Smooth muscle cell (in vitro differentiated cells): ENCODE results near the gene NDST4. TPM values are rescaled to one million over a fixed set of nuclear protein-coding genes. Genes with fewer than 3 reads are reported as not detected.

Experiments
- DNase-seq: peaks from one replicate; lab custom pipeline; 2025; ENCODE audit not compliant: unreplicated experiment; lab: John Stamatoyannopoulos, UW
- H2AFZ ChIP-seq: fragments of 200-600 bp; sonication (generic); 2 replicates; pipeline ENCODE4 v1.6.0; 2016; ENCODE audit warnings: antibody characterized with exemption, low read depth, mild to moderate bottlenecking
- H3F3A ChIP-seq: fragments of 200-600 bp; sonication (generic); 2 replicates; pipeline ENCODE4 v1.6.0; 2017; ENCODE audit warnings: antibody characterized with exemption, low read depth
- H3K27ac ChIP-seq: fragments of 200-600 bp; sonication (generic); 2 replicates; pipeline ENCODE4 v1.5.1; 2016; ENCODE audit warnings: low read depth, mild to moderate bottlenecking
- H3K27me3 ChIP-seq: fragments of 200-600 bp; sonication (generic); 2 replicates; pipeline ENCODE4 v1.6.1; 2016; ENCODE audit warnings: low read depth, mild to moderate bottlenecking
- H3K36me3 ChIP-seq: fragments of 200-600 bp; sonication (generic); 2 replicates; pipeline ENCODE4 v1.5.1; 2016; ENCODE audit warnings: low read depth
- H3K4me1 ChIP-seq: fragments of 200-600 bp; sonication (generic); 2 replicates; pipeline ENCODE4 v1.5.1; 2016; ENCODE audit warnings: low read depth
- H3K4me2 ChIP-seq: fragments of 200-600 bp; sonication (generic); 2 replicates; pipeline ENCODE4 v1.6.0; 2016; ENCODE audit warnings: mild to moderate bottlenecking
- H3K4me3 ChIP-seq: fragments of 200-600 bp; sonication (generic); 2 replicates; pipeline ENCODE4 v1.5.1; 2016; ENCODE audit warnings: mild to moderate bottlenecking
- H3K79me2 ChIP-seq: fragments of 200-600 bp; sonication (generic); 2 replicates; pipeline ENCODE4 v1.6.0; 2016; ENCODE audit warnings: low read depth, mild to moderate bottlenecking
- H3K9ac ChIP-seq: fragments of 200-600 bp; sonication (generic); 2 replicates; pipeline ENCODE4 v1.6.0; 2016; ENCODE audit warnings: low read depth
- H3K9me3 ChIP-seq: fragments of 200-600 bp; sonication (generic); replicated peaks from 2 replicates; pipeline ENCODE4 v1.5.1; 2016; ENCODE audit warnings: low read depth
- H4K20me1 ChIP-seq: fragments of 200-600 bp; sonication (generic); 2 replicates; pipeline ENCODE4 v1.6.0; 2016; ENCODE audit warnings: low read depth
- WGBS: methylation state at CpG from one replicate; pipeline ENCODE4 v1.1.7; 2016; ENCODE audit warnings: low lambda C conversion rate; 5-methylcytosine and 5-hydroxymethylcytosine counted together
- polyA plus RNA-seq: library from polyadenylated mRNA; unstranded; fragments of >200 nt; fragmentation: Nextera tagmentation; extraction: Ambion mirVana; gene quantifications from 2 replicates; pipeline ENCODE4 v1.2.1, GENCODE V29; 2016
- total RNA-seq: library from RNA; depleted of rRNA; stranded (reverse); fragments of >200 nt; gene quantifications from 2 replicates; pipeline ENCODE4 v1.2.3, GENCODE V29; 2014
- TF ChIP-seq, protein P1 (sequence below): fragments of 200-600 bp; sonication (generic); IDR thresholded peaks from 2 replicates; pipeline ENCODE4 v1.5.1; 2017; ENCODE audit warnings: borderline replicate concordance, mild to moderate bottlenecking, antibody characterized with exemption; ENCODE audit not compliant: insufficient read depth, poor library complexity, severe bottlenecking

The NDST4 gene
- total and polyA plus RNA-seq, 2 experiments from 2014 or later: not detected

DNA sequence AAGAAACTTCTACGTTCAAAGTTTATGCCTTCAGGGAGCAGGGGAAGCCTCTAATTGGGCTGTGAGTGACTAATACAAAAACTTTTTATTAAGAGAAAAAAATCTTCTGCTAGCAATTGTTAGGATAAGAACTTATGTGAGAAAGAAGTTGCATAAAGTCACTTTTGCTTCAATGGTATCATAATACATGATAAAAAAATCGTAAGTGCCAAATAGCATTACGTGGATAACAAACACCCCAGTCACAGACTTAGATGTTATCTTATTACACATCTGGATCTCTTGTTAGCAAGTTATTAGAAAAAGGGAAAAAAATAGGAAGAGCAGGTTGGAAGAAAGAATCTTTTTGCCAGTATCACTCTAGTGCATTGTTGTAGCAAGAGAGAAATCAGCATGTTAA lies 4.2 kb upstream of the NDST4 start:
- Histone ChIP-seq H3K79me2 (no peaks in the 10 kb centered on the region), H3K9me3 (no peaks in the 10 kb centered on the region), H4K20me1 (no peaks in the 10 kb centered on the region), H3K9ac (no peak overlapping the region), H3K27me3 (no peaks in the 10 kb centered on the region), H3K4me3 (no peak overlapping the region), H3K27ac (no peak overlapping the region), H3F3A (no peaks in the 10 kb centered on the region), H3K36me3 (no peaks in the 10 kb centered on the region), H2AFZ (no peak overlapping the region), H3K4me1 (peaks cover 24% of the 10 kb centered on the region), H3K4me2 (no peak overlapping the region)
- TF ChIP-seq, protein P1, sequence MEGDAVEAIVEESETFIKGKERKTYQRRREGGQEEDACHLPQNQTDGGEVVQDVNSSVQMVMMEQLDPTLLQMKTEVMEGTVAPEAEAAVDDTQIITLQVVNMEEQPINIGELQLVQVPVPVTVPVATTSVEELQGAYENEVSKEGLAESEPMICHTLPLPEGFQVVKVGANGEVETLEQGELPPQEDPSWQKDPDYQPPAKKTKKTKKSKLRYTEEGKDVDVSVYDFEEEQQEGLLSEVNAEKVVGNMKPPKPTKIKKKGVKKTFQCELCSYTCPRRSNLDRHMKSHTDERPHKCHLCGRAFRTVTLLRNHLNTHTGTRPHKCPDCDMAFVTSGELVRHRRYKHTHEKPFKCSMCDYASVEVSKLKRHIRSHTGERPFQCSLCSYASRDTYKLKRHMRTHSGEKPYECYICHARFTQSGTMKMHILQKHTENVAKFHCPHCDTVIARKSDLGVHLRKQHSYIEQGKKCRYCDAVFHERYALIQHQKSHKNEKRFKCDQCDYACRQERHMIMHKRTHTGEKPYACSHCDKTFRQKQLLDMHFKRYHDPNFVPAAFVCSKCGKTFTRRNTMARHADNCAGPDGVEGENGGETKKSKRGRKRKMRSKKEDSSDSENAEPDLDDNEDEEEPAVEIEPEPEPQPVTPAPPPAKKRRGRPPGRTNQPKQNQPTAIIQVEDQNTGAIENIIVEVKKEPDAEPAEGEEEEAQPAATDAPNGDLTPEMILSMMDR: no peak
- DNase-seq: no peak
- WGBS: 82% methylated on average over 3 of the region's 3 CpGs

DNA sequence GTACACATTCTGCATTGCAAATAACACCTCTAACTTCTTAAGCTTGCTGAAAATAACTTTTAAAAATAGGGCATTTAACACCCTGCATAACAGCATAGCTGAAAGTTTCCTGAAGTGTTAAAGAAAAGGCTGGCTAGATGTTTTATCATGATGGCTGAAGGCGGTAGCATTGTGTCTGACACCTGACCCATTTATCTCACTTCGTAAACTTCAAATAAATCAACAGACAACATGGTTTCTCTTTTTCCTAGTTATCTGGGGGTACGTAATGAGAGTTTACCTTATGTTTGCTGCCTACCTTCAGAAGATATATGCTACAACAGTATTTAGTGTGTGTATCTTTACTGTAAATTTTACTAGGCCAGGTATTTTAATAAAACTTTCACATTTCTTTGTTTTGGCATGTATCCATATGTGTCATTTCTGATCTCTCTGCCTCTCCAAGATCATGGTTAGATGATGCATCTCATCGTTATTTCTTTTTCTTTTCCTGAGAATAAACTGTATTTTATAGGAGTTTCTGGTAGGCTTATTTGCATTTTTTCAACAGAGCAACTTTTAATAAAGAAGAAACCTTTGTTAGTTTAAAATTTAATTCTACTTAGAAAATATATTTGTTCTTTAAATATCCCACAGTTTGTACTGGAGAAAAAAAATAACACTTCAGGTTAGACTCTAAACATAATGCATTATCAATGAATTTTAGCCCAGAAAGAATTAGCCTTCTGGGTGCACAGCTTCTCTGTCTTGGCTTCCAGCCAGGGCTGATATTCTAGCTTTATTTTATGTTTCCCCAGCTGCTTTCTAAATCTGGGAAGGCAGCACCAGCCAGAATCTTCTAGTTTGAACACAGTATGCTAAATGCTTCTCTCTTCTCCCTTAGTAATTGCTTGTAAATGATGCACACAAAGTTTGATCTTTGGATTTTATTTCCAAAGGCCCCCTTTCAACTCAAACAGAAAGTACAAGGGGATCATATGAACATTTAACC lies 2.9 kb downstream of the NDST4 start:
- DNase-seq: no peak
- Histone ChIP-seq H3K4me3 (no peak overlapping the region), H3K4me1 (peaks cover 25% of the 10 kb centered on the region), H3K36me3 (no peaks in the 10 kb centered on the region), H3K27ac (no peak overlapping the region), H3K79me2 (no peaks in the 10 kb centered on the region), H3K27me3 (no peaks in the 10 kb centered on the region), H3K9ac (no peak overlapping the region), H3F3A (no peaks in the 10 kb centered on the region), H2AFZ (no peak overlapping the region), H3K4me2 (no peak overlapping the region), H3K9me3 (no peaks in the 10 kb centered on the region), H4K20me1 (no peaks in the 10 kb centered on the region)
- TF ChIP-seq, protein P1: no peak
- WGBS: 74% methylated on average over 4 of the region's 4 CpGs

DNA sequence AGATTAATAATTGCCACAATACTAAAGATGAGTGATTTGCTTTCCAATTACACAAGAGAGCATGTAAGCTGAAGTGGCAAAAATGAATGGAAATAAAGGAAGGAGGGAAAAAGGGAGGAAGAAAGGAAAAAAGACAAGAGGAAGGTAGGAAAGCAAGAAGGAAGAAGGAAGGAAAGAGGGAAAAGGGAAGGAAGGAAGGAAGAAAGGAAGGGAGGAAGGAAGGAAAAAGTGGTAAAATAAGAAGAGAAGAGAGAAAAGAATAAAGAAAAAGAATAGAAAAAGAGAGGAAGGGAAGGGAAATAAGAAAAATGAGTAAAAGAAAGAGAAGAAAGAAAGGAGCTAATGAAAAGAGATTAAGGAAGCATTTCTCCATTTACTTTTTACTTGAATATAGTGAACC lies 4.6 kb downstream of the NDST4 start:
- no peak overlapping the region for H3K4me3 ChIP-seq
- no peaks in the 10 kb centered on the region for H3F3A ChIP-seq
- no peak for DNase-seq
- H3K27ac ChIP-seq: no peak overlapping the region
- no peak overlapping the region for H3K4me2 ChIP-seq
- TF ChIP-seq, protein P1: no peak
- H3K79me2 ChIP-seq: no peaks in the 10 kb centered on the region
- no peaks in the 10 kb centered on the region for H4K20me1 ChIP-seq
- no peaks in the 10 kb centered on the region for H3K9me3 ChIP-seq
- H3K9ac ChIP-seq: no peak overlapping the region
- no peaks in the 10 kb centered on the region for H3K36me3 ChIP-seq
- no peak overlapping the region for H2AFZ ChIP-seq
- H3K27me3 ChIP-seq: no peaks in the 10 kb centered on the region
- H3K4me1 ChIP-seq: peaks cover 16% of the 10 kb centered on the region

DNA sequence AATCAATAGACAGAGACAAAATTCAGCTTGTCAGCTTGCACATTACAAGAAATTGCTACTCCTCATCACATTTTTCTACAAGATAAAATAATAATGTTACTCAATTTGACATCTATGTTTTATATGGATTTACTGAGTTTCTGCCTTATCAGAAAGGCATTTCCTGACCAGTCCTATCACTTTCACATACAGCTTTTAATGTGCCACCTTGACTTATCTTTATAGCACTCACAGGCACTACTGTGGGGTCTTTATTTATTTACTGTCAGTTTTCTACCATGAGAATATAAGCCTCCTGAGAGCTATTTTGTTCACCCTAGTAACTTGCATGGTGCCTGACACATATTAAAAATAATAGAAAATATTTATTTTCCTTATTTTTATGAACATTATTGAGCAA lies 6.0 kb downstream of the NDST4 start:
- H3K27me3 ChIP-seq: no peaks in the 10 kb centered on the region
- no peaks in the 10 kb centered on the region for H3K36me3 ChIP-seq
- no peak overlapping the region for H3K27ac ChIP-seq
- peaks cover 8% of the 10 kb centered on the region for H3K4me1 ChIP-seq
- no peak overlapping the region for H3K9ac ChIP-seq
- H3K4me2 ChIP-seq: no peak overlapping the region
- H3F3A ChIP-seq: no peaks in the 10 kb centered on the region
- no peaks in the 10 kb centered on the region for H3K9me3 ChIP-seq
- H3K4me3 ChIP-seq: no peak overlapping the region
- no peak for DNase-seq
- no peaks in the 10 kb centered on the region for H4K20me1 ChIP-seq
- no peaks in the 10 kb centered on the region for H3K79me2 ChIP-seq
- no peak overlapping the region for H2AFZ ChIP-seq
- TF ChIP-seq, protein P1: no peak
